ENCODE measurements around the gene BARHL2.

DNA sequence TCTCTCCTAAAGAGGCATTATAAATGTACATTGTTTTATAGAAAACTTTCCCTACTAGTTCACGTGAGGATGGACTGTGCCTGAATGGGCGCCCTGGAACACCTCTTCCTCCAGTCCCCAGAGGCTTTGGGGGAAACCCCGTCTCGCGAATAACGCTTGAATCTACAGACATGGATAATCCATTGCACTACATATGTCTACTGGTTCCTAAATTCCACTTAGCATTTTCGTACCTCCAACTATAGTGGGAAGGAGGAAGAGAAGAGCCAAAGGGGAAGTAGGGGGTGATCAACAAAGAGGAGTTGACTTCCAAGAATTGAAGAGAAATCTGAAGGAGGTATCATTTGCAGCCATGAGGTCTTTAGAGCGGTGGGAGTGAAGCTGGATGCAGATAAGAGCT, 11.1 kb downstream of the BARHL2 start:
- TF ChIP-seq CTCF (IDR thresholded peaks at IDR 0.05) (no peak), ZFX (IDR thresholded peaks at IDR 0.05; ENCODE audit: borderline replicate concordance) (no peak)

Measured in 22Rv1 (cell line).